ENCODE data around the gene STEAP3. TPM values are rescaled to one million over a fixed set of nuclear protein-coding genes. Genes with fewer than 3 reads are reported as not detected.

The STEAP3 gene
- total RNA-seq, 1 donor, result 13.5 TPM

DNA sequence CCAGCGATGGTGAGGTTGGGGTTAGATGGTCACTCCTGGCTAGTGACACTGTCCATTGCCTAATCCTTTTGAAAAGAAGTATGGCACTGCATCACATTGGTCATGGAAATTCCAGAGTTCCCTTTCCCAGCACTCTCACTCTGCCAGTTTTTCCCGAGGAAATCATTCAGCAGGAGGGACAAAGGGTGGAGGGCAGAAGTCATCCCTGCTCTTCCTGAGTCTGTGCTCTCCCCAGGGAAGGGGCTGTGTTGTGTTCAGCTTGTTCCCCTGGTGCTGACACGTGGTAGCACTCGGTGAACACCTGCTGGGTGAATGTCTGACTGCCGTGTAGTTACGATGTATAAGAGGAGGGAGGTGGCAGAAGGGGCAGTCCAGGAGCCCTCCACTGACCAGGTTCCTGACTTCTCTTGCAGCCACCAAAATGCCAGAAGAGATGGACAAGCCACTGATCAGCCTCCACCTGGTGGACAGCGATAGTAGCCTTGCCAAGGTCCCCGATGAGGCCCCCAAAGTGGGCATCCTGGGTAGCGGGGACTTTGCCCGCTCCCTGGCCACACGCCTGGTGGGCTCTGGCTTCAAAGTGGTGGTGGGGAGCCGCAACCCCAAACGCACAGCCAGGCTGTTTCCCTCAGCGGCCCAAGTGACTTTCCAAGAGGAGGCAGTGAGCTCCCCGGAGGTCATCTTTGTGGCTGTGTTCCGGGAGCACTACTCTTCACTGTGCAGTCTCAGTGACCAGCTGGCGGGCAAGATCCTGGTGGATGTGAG is 21.6 kb downstream of the STEAP3 start:
- no peak for DNase-seq (ENCODE audit: low read depth in 2 of 3, low spot score in 2 of 3)

DNA sequence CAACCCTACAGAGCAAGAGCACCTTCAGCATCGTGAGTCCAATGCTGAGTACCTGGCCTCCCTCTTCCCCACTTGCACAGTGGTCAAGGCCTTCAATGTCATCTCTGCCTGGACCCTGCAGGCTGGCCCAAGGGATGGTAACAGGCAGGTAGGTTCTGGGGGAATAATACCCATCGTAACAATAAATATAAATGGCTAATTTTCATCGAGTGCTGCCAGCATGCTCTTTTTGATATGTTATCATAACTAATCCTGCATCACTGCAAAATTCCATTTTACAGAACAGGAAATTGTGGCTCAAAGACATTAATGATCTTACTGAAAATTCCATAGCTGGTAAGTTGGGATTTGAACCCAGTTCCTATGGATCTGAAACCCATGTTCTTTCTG is 22.2 kb downstream of the STEAP3 start:
- no peak for DNase-seq (ENCODE audit: low read depth in 2 of 3, low spot score in 2 of 3)

DNA sequence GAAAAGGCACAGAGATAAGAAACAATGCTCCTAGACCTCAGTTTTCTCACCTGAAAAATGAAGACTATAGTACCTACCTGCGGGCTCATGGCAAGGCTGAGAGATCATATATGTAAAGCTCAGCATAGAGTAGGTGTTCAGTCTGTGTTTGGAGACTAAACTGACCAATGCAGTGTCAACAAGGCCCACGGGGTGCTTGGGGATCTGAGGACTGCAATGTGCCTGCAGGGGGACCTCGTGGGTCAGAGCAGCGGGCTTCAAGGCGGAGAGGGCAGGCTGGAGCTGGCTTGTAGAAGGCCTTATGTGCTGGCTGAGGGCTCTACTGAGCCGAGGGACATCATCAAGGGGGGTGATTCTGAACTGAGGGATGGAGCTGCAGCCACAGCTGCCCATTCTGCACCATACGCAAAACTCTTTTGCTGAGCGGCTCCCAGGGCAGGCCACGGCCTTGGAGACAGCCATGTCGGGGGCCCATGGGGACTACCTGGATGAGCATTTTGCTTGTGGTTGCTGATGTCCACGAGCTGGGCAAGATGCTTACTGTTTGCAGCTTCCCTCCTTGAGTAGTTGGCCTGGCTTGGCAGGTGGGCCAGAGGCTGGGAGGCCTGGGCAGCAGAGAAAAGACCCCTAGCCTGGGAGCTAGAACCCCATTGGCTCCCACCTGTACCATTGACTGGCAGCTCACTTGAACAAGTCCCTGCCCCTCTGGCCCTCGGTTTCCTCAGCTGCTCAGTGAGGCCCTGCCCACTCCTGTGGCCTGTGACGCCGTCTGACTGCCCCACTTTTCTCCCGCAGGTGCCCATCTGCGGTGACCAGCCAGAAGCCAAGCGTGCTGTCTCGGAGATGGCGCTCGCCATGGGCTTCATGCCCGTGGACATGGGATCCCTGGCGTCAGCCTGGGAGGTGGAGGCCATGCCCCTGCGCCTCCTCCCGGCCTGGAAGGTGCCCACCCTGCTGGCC is 23.5 kb downstream of the STEAP3 start:
- DNase-seq (ENCODE audit: low read depth in 2 of 3, low spot score in 2 of 3), result no peak

DNA sequence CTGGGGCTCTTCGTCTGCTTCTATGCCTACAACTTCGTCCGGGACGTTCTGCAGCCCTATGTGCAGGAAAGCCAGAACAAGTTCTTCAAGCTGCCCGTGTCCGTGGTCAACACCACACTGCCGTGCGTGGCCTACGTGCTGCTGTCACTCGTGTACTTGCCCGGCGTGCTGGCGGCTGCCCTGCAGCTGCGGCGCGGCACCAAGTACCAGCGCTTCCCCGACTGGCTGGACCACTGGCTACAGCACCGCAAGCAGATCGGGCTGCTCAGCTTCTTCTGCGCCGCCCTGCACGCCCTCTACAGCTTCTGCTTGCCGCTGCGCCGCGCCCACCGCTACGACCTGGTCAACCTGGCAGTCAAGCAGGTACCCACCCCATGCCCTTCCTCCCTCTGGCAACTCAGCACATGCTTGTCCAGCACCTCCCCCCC is 24.2 kb downstream of the STEAP3 start:
- DNase-seq (ENCODE audit: low read depth in 2 of 3, low spot score in 2 of 3), result no peak

DNA sequence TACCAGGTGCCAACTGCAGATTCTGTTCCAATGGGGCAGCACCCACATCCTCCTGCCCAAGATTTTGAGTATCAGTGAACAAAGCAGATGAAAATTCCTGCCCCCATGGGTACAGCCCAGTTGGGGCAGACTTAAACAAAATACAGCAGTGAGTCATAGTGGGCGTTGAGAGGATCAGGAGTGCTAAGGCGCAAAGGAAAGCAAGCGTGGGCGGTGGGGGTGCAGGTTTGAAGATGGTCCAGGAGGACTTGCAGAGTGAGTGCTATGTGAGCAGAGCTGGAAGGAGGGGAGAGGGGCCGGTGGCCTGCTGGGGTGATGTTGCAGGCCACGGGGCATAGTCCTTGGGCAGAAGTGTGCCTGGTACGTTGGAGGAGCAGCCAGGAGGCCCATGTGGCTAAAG is 24.7 kb downstream of the STEAP3 start:
- no peak for DNase-seq (ENCODE audit: low read depth in 2 of 3, low spot score in 2 of 3)

DNA sequence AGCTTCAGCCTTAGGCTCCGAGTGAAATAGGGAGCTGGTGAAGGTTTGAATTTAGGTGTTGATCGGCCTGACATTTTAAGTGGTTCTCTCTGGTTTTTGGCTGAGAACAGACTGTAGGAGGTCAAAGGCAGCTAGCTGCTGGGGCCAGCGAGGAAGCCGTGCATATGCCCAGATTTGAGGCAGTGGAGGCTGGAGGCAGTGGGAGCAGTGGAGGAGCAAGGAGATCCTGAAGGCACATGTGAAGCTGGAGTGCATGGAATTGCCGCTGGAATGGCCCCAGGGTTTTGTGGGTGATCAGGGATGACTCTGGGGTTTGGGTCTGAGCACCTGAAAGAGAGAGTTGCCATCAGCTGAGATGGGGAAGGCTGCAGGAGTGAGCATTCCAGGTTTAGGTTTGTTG is 25.1 kb downstream of the STEAP3 start:
- no peak for DNase-seq (ENCODE audit: low read depth in 2 of 3, low spot score in 2 of 3)

DNA sequence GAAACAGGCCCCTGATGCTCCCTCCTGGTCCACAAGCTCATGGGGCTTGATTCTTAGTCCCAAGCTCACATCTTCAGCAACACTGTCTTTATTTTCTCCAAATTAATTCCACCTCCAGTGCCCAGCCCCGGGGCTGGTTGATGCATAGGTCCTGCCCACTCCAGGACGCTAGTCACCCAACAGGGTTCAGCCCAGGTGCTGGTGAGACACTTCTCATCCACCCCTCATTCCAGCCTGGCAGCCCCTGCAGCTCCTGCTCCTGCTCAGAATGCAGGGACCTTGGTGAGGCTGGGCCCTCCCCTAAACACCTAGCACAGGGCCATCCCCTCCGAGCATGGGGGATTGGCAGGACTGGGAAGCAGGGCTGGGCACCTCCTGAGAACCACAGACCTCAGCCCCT is 25.7 kb downstream of the STEAP3 start:
- no peak for DNase-seq (ENCODE audit: low read depth in 2 of 3, low spot score in 2 of 3)

DNA sequence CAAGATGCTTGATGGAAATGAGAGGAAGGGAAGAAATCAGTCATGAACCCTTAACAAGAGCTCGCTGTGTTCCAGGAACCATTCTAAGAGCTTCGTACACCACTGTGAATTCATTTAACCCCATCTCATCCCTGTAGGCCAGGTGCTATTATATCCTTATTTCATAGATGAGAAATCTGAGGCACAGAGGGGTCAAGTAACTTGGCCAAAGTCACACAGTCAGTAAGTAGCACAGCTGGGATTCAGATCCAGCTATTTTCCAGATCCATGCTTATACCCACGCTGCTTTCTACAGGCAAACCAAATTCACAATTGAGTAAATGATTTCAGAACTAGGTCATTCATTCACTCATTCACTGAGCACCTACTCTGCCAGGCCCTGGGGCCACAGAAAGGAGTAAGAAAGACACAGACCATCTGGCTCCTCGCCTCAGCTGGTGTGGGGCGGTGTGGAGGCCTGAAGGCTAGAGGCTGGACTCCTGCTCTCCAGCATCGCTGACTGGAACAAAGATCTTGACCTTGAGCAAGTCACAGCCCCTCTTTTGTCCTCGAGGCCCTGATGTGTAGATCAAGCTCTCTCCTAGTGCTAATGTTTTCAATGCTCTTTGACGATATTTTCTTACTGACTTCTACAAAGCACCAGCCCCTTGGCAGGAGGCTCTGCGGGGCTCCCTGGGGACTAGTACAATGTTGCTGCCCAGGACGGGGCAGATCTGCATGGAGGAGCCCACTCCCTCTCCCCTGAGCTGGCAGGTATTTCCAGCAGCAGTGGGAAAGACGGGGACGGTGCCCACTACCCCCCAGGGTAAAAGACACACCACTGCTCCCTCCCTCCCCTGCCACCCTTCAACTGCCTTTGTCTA is 26.5 kb downstream of the STEAP3 start:
- DNase-seq (ENCODE audit: low read depth in 2 of 3, low spot score in 2 of 3), result no peak

DNA sequence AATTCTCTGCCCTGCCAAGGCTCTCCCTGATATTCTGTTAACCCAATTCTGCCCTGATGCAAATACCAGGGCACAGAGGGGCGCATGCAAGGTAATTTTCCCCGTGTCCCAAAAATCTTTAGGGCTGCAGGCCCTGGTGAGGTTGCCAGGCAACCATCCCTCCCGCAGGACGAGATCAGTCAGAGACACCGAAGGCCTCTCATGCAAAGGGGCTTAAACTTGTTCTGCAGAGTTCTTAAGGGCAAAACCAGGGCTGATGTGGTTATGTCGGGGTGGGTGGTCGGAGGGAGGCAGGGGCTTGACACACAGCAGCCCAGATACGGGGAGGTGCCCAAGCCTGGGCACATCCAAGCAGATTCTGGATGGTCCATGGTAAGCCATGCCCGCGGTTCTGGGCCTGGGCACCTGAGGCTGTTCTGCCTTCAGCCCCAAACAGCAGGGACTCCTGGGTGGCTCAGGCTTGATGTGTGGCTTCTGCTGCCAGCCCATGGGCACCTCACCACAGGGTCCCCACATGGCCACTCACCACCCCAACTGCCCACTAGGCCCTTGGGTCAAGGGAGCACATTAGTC is 27.2 kb downstream of the STEAP3 start:
- no peak for DNase-seq (ENCODE audit: low read depth in 2 of 3, low spot score in 2 of 3)

DNA sequence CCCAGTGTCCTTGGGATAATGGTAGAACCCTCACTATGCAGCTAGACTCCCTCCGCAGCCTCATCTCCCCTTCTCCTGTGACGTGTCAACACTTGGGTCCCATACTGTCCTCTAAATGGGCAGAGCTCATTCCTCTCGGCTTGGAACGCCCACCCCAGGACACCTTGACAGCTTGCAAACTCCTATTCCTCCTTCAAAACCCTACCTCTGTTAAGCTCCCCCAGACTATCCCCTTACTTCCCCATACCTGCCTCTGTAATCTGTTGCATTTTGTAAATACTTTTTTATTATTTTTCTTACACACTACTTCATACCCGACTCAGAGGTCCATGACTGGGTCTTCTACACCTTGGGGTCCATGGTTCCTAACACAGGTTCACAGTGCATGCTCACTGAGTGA is 28.0 kb downstream of the STEAP3 start:
- DNase-seq (ENCODE audit: low read depth in 2 of 3, low spot score in 2 of 3), result no peak

DNA sequence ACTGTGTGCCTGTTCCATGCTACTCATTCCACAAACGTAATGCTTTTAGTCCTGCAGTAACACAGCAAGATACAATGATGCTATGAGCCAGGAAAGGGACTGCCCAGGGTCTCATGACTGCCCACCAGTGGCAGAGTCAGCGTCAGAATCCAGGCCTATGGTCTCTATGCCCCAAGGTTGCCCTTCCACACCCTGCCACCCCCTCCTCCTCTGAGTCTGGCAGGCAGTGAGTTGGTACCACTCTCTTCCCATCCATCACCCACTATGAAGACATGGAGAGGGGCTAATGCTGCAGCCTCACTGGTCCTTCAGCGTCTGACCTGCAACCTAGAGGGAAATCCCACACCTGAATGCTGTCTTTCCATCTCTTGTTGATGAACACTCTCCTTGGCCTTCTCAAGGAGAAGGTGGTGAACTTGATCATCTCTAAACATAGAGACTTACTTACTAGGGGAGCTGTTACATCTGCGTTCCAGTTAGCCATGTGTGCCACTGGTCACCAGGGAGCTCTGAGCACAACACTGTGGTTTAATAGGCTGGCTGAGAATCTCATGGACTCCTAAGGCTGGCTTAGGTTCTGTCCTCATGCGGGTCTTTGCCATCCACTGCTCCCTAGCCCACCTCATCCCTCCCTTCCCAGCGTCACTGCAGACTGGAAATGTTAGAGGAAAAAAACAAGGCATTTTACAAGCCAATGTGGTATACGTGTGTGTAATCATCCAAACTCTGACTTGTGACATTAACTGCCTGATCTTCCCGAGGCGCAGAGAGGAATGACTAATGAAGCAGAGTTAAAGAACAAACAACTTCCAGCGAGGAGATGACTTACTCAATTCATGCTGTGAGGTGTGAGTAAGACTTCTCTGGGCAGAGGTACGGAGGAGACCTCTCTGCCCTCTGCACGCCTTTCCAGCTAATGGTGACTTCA is 28.8 kb downstream of the STEAP3 start:
- no peak for DNase-seq (ENCODE audit: low read depth in 2 of 3, low spot score in 2 of 3)

DNA sequence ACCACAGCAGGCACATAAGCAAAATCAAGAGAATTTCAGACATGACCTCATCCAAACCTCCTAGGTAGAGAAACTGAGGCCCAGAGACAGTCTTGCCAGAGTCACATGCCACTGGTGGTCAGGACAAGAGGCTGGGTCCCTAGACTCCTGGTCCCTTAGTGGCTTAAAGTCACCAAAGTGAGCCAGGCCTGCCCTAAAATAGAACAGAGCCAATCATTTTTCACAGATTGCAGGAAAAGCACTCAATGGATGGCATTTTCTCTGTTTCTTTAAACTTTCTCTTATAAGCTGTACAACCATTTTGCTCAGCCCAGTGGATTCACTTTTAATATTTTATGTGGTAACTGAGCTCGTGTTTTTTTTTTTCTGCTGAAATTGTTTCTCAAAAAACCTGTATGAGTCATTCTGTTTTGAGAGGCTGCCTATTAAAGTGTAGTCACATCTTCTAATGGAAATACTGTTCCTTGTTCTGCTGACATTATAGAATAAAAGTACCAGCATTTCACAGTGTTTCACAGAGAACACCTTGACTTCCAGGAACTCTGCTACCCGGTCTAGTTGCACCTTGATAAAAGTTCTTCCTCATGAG is 29.6 kb downstream of the STEAP3 start:
- no peak for DNase-seq (ENCODE audit: low read depth in 2 of 3, low spot score in 2 of 3)

DNA sequence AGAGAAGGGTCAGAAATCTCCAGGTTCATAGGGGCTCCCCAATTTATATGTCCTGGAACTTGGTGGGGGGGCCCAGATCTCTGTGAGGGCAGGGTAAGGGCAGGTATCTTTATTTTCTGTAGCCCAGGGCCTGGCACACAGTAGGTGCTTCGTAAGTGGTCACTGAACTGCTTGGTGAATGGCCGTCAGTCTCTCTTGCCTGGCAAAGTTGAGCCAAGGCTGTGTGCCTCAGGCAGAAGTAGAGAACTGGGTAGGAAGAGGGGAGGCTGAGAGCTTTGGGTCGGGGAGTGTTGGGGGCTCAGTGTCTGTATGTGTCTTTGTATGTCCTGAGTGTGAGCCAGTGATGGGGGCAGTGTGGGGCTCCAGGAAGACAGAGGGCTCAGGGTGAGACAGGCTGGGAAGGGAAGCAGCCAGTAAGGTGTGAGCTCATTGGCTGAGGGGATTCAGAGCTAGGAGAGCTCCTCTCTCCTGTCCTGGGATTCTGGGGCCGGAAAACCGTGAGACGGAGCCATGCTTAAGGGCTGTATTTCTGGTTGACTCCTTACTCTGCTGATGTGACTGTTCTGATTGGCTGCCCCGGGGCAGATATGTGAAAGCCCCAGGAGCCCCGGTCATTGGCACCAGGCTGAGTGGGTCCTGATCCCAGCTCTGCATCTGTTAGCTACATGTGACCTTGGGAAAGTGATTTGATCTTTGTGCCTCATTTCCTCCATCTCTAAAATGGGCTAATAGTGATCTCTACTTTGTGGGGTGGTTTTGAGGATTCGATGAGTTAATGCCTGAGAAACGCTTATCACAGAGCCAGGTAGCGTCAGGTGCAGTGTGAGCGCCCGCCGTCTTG is 30.3 kb downstream of the STEAP3 start:
- no peak for DNase-seq (ENCODE audit: low read depth in 2 of 3, low spot score in 2 of 3)

DNA sequence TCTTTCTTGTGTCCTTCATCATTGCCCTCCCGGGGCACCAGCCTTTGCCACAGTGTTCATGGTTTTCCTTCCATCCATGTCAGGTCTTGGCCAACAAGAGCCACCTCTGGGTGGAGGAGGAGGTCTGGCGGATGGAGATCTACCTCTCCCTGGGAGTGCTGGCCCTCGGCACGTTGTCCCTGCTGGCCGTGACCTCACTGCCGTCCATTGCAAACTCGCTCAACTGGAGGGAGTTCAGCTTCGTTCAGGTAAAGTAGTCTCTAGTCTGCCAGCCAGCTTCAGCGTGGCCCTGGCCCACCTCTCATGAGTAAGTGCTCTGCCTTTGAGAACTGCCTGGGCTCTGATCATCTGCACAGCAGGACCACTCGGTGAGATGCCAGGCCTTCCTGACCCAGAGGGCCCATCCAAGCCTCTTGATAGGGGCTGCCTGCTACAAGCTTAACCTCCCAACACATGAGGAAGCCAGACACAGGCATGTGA is 31.0 kb downstream of the STEAP3 start:
- no peak for DNase-seq (ENCODE audit: low read depth in 2 of 3, low spot score in 2 of 3)

DNA sequence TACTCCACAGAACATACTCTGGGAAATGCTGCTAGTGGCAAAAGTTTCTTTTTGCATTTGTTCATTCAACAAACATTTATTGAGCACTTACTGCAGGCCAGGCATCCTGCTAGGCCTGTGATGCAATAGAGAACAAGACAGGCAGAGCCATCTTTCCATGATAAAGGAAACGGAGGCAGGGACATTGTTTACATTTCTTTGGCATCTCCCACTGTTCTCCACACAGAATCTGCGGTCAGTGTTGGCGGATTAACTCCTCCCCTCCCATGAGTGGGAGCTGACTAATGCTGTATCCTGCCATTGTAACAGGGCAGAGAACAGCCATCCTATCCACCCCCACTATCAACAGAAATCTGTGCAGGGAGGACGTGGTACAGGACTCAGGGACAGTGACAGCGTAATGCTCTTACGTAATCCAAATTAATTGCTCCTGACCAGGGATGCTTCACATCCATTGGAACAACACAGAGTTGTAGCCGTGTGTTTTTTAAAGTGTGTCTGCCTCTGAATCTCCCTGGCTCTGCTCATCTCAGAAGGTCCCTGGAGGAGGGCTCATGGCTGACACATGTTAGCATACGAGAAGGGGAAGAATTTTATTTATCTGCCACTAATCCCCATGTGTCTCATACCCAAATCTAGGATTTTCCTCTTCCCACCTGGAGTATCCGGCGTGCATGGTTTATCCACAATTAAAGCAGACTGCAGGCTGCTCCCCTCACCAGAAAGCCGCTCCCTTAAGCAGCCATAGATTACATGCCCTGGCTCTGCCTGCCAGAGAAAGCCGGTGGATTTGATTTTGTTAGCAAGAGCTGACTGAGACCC is 32.3 kb downstream of the STEAP3 start:
- DNase-seq (ENCODE audit: low read depth in 2 of 3, low spot score in 2 of 3), result no peak

DNA sequence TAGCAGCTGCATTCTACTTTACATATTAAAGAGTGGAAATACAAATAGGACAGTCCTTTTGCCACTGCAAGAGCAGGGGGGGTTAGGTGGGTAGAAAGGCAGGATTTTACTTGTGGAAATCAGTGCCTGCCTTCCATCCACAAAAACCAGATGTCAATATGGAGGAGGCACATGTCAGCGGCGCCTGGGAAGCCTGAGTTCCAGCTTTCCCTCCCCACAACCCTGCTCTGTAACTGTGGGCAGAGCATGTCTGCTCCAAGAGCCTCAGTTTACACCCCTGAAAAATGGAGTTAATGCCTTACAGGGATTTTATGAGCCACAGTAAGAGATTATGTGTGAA is 32.9 kb downstream of the STEAP3 start:
- no peak for DNase-seq (ENCODE audit: low read depth in 2 of 3, low spot score in 2 of 3)

DNA sequence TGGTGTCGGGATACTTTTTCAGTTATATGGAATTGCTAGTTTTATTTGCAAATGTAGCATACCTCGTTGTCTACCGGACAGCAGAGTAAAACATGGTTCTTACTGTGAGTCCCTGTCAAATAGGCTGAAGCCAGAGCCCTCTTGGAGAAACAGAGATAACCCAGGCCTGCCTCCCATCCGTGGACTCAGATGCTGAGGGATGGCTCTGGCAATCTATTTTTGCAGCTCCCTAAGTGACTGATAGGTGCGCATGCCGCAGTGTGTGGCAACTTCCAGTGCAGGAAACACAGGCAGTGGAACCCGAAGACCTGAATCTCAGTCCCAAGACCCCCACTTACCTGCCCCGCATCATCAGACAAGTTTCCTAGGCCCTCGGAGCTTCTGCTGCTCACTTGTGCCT is 33.6 kb downstream of the STEAP3 start:
- DNase-seq (ENCODE audit: low read depth in 2 of 3, low spot score in 2 of 3), result no peak
